IPS DF 6.9 (cell line): ENCODE measurements around the gene ITPR2.
"Not testable (repeated sequence)": the region's sequence is repeated elsewhere in the genome, so short reads cannot be mapped to it uniquely, and the experiment has no call there.

Experiments used
- DNase-seq: peaks from one replicate; pipeline ENCODE4 v3.0.0-alpha.2; 2013; ENCODE audit warnings: low read depth, low spot score
- H3K27ac ChIP-seq: one replicate; pipeline ENCODE4 v1.5.1; 2013; ENCODE audit warnings: low read length, control low read depth
- H3K27me3 ChIP-seq: 2 replicates; pipeline ENCODE4 v1.6.1; 2013; ENCODE audit warnings: mild to moderate bottlenecking, low read length; ENCODE audit not compliant: control insufficient read depth, insufficient read depth
- H3K36me3 ChIP-seq: 2 replicates; pipeline ENCODE4 v1.6.1; 2013; ENCODE audit warnings: low read length; ENCODE audit not compliant: control insufficient read depth, insufficient read depth
- H3K4me1 ChIP-seq: 2 replicates; pipeline ENCODE4 v1.6.1; 2013; ENCODE audit warnings: low read length; ENCODE audit not compliant: control insufficient read depth, insufficient read depth
- H3K4me3 ChIP-seq: 2 replicates; pipeline ENCODE4 v1.5.1; 2013; ENCODE audit warnings: mild to moderate bottlenecking, low read length
- H3K9me3 ChIP-seq: 2 replicates; pipeline ENCODE4 v1.6.1; 2013; ENCODE audit warnings: low read length, inconsistent platforms; ENCODE audit not compliant: control insufficient read depth, insufficient read depth
- WGBS: extraction: QIAGEN DNeasy Blood & Tissue Kit; methylation state at CpG from one replicate; pipeline ENCODE4 v1.1.7; 2013; ENCODE audit warnings: mixed read lengths, missing lambda C conversion rate; ENCODE audit not compliant: insufficient read length, insufficient coverage; 5-methylcytosine and 5-hydroxymethylcytosine counted together

The ITPR2 gene

DNA sequence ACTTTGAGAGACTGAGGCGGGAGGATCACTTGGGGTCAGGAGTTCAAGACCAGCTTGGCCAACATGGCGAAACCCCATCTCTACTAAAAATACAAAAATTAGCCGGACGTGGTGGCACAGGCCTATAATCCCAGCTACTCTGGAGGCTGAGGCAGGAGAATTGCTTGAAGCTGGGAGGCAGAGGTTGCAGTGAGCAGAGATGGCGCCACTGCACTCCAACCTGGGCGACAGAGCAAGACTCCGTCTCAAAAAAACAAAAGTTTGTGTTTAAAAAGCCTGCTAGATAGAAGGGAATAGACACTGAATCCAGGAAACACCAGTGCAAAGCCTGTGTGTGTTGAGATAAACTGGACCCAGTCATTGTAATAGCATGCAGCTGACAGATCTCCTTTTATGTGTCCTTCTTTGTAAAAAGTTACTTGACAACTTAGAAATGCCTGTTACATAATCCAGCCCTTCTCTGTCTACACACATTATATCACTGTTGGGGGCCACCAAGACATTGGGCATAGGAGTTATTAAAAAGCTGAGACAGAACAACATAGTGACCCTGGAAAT, 1.6 kb upstream of the ITPR2 start:
- not testable (repeated sequence) for DNase-seq, H3K9me3 ChIP-seq, H3K36me3 ChIP-seq, H3K4me3 ChIP-seq, H3K27me3 ChIP-seq, H3K27ac ChIP-seq, H3K4me1 ChIP-seq
- no CpG with 5 or more reads among the region's 7 CpGs for WGBS

DNA sequence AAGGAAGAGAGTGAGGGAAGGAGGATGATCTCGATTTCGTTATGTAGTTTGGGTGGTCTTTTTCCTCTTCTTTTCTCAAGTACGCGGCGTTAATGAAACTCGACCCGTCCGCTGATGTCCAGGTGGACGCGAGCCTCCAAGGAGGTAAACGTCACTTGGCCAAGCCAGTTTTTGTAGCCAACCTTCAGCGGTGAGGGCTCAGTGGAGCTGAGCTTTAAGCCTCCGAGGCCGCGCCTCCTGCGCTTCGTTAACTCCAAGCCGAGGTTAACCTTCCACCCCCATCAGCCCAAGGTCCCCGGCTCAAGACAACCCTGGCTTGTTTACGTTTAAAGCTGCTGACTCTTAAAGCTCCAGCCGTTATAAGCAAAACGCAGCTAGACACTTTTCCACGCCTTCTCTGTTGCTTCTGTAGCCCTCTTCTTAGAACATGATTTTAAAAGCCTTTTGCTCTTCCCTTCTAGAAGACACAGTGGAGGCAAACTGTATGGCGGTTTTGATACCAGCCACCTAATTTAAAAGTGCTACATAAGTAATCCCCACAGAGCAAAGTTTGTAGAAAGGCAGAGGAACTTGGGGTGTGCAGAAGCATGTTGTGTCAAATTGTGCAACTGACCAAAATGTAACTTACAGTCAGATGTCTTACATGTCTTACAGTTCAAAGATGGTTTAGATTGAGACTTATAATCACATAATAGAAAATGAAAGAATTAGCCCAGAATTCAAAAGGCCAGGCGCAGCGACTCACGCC, 923 bp upstream of the ITPR2 start:
- no peak overlapping the region for H3K27ac ChIP-seq
- peak; percentile 45 for DNase-seq
- no CpG with 5 or more reads among the region's 27 CpGs for WGBS

DNA sequence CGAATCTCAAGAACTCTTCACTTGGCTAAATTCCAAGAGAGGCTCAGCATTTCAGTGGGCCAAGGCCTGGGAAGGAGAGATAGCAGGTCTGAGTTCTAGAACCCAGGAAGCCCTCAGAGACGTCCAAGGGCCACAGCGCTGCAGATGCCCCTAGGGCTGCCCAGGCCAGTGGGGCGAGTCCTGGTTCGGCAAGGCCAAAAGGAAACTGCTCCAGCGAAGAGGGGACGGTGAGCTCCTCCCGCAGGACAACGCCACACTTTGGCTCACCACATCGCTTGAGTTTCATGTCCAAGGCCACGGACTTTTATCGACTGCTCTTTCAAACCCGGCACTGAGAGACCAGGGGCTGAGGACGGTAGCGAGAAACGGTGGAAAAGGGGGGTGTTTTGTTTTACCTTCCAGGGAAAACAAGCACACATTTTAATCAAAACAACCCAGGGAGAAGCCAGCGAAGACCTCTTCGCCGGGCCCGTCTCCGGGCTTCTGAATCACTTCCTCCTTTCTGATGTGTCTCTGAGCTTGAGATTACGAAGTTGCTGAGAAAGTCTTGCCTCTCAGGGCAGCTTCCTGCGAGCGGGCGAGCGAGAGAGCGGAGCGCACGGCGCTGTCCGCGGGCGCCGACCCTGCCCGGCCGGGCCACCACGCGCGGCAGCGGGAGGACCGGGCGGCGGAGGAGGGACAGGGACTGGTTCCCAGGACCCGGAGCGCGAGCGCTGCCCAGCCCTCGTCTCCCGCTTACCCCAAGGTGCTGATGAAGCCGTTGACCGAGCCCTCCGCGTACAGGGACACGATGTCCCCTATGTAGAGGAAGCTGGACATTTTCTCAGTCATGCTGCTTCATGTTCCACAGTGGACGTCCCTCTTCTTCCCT, 808 bp downstream of the ITPR2 start:
- no peak overlapping the region for H3K27ac ChIP-seq
- no peaks in the 10 kb centered on the region for H3K36me3 ChIP-seq
- no CpG with 5 or more reads among the region's 55 CpGs for WGBS
- peak overlapping the region; percentile 74 for H3K4me3 ChIP-seq
- H3K27me3 ChIP-seq, result no peaks in the 10 kb centered on the region
- H3K9me3 ChIP-seq, result no peaks in the 10 kb centered on the region
- no peak for DNase-seq
- H3K4me1 ChIP-seq, result no peaks in the 10 kb centered on the region

More for the DNA sequence above, 923 bp upstream of the ITPR2 start:
- Histone ChIP-seq H3K27me3 (no peaks in the 10 kb centered on the region), H3K4me1 (no peaks in the 10 kb centered on the region), H3K9me3 (no peaks in the 10 kb centered on the region; the same call in 1 of the 2 replicates), H3K4me3 (peak overlapping the region; percentile 74; the same call in 1 of the 2 replicates), H3K36me3 (no peaks in the 10 kb centered on the region)

DNA sequence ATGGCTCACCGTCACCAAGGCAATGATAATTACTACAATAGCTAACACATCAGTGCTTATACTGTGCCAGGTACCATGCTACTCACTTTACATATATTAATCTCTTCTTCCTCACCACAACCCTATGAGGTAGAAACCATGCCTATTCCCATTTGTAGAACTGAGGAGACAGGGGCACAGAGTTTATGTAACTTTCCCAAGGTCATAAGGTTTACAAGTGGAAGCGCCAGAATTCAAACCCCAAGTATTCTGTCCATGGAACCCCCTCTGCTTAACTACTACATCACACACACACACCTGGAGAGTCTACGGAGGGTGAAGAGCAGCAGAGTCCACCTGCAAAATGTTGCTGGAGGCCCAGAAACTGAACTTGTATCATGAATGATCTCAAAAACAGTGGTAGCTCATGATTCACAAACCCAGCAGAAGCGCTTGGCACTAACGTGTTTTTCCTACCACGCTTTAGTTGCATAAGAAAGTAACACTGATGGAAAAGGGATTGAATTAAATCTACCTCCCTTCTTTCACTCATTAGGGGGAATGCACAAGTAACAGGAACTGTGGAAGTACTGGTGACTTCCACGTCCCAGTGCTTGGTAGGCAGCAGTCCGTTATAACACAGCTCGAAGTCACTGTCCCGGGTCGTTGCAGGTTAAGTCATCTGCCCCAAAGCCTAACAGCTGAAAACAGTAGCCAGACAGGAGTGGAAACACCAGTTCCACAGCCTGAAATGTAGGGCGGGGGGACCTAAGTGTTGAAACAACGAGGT, 2.0 kb downstream of the ITPR2 start:
- no peak for DNase-seq
- peak overlapping the region; percentile 4; the same call in 1 of the 2 replicates for H3K4me3 ChIP-seq

DNA sequence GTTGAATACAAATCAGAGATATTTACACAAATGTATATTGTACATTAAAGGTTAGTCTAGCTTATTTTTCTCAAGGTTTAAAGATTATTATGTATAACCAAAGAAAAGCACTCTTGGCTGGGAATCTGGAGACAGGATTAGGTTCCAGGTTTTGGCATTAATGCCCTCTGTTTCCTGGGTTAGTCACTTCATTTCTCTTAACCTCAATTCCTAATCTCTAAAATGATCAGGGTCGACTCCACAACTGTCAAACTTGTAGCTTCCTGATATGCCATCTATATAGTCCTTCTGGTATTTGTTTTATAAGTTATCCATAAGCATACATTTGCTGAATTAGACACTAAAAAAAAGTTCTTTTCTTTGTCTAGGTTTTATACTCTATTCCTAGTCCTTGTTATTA, 2.6 kb downstream of the ITPR2 start:
- WGBS, result no CpG with 5 or more reads among the region's 1 CpG

More for the DNA sequence above, 2.0 kb downstream of the ITPR2 start:
- WGBS, result no CpG with 5 or more reads among the region's 13 CpGs
- H3K4me1 ChIP-seq, result no peaks in the 10 kb centered on the region
- no peak overlapping the region for H3K27ac ChIP-seq
- H3K9me3 ChIP-seq, result no peaks in the 10 kb centered on the region
- no peaks in the 10 kb centered on the region for H3K36me3 ChIP-seq
- H3K27me3 ChIP-seq, result no peaks in the 10 kb centered on the region

DNA sequence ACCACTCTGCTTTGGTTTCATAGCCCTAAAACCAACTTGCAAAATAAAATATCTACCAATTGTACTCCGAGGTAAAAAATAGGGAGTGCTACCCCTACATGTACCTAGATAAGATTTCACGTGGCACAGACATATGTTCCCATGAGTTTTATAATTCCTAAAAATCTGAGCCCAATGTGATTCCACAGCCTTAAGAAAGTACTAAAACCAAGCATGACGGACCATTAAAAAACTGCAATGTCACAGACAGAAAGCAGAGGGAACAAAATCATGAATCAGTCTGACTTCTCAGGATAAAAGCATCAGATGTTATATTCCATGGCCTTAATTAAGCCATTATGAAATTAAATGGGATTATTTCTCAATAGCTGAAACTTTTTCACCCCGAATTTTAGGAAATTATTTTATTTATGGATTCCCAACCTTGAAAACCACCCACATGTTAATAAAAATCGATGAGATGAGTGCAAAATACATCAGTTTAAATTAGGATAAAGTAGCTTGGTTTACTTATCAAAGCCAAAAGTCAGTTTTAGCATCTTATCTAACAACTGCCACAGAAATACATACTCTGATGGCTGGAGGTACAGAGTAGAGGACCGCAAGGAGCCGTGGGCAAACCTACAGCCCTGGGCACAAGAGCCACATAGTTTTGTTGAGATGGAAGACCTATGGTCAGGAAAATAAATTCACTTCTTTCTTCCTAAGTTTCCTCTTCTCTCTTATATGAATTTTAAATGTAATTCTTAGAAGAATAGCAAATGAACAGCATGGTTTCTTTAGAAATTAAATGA, 4.5 kb downstream of the ITPR2 start:
- no peak overlapping the region for H3K4me3 ChIP-seq
- no CpG with 5 or more reads among the region's 7 CpGs for WGBS
- DNase-seq, result no peak
- no peaks in the 10 kb centered on the region for H3K27me3 ChIP-seq
- H3K4me1 ChIP-seq, result no peaks in the 10 kb centered on the region
- no peaks in the 10 kb centered on the region for H3K9me3 ChIP-seq
- no peak overlapping the region for H3K27ac ChIP-seq
- H3K36me3 ChIP-seq, result no peaks in the 10 kb centered on the region

More for the DNA sequence above, 2.6 kb downstream of the ITPR2 start:
- H3K27ac ChIP-seq, result no peak overlapping the region
- H3K4me1 ChIP-seq, result no peaks in the 10 kb centered on the region
- no peak for DNase-seq
- H3K9me3 ChIP-seq, result no peaks in the 10 kb centered on the region
- no peaks in the 10 kb centered on the region for H3K36me3 ChIP-seq
- H3K4me3 ChIP-seq, result no peak overlapping the region
- no peaks in the 10 kb centered on the region for H3K27me3 ChIP-seq

DNA sequence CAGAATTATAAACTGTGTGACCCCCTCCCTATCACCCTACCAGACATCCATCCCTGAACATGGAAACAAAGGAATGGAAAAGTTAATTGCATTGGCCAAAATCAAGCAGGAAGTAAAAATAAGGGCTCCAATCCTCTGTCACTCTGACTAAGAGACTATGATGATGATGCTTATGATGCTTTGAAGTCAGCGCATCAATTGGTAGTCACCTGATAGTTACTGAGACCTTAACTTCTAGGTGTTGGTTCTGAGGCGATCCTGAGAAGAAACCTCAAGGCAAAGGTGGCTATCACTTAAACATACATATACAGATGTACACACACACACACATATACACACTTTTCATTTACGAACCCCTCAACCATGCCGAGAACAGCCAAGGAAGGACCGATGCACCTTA, 6.6 kb downstream of the ITPR2 start:
- Histone ChIP-seq H3K9me3 (no peaks in the 10 kb centered on the region), H3K4me1 (no peaks in the 10 kb centered on the region), H3K27ac (no peak overlapping the region), H3K27me3 (no peaks in the 10 kb centered on the region), H3K36me3 (no peaks in the 10 kb centered on the region), H3K4me3 (no peak overlapping the region)
- no peak for DNase-seq
- WGBS, result no CpG with 5 or more reads among the region's 5 CpGs

DNA sequence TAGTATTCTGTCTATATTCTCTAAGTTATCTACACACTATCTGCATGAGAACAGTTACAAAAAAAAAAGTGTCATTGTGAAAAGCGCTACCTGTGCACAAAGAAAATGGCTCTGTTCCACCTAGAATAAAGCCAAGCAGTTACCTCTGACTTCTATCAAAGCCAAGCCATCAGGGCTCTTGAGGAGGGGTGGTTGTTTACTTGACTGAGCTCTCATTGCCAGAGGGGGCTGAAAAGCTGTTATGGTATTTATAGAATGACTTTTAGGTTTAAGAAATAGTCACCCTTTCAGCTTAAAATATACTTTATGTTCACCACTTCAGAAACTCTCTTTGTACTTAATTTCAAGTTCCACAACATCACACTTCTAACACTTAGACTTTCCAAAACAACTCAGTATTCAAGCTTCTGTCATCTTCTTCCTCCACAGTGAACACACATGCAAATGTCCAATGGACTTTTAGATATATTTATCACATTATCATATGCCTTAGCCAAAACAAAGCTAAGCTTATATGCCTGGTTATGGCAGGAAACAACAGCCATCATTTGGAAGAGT, 7.5 kb downstream of the ITPR2 start:
- WGBS, result no CpG with 5 or more reads among the region's 1 CpG
- no peaks in the 10 kb centered on the region for H3K4me1 ChIP-seq
- no peaks in the 10 kb centered on the region for H3K9me3 ChIP-seq
- no peak overlapping the region for H3K4me3 ChIP-seq
- H3K27me3 ChIP-seq, result no peaks in the 10 kb centered on the region
- H3K36me3 ChIP-seq, result no peaks in the 10 kb centered on the region
- H3K27ac ChIP-seq, result no peak overlapping the region
- DNase-seq, result no peak

DNA sequence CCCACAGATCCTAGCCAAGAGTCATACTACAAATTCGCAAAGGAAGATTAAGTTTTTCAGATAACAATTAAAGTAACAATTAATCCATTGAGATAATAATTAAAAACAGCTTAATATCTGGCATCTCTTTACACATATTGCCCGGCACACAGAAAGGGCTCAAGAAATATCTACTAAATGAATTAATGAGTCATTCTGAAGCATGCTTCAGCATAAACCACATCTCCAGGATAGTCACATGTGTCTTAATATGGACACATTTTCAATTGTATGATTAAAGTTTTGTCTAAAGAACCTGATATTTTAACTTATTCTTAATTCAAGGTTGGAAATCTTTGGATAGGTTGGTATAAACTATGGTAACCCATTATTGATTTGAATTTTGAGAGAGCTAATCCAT, 9.6 kb downstream of the ITPR2 start:
- H3K4me1 ChIP-seq, result no peaks in the 10 kb centered on the region
- H3K36me3 ChIP-seq, result no peaks in the 10 kb centered on the region
- WGBS, result no CpG with 5 or more reads among the region's 2 CpGs
- no peak overlapping the region for H3K4me3 ChIP-seq
- H3K9me3 ChIP-seq, result no peaks in the 10 kb centered on the region
- no peak overlapping the region for H3K27ac ChIP-seq
- H3K27me3 ChIP-seq, result no peaks in the 10 kb centered on the region
- DNase-seq, result no peak
